Midbrain (tissue), 1 donor: ENCODE results near the gene NRXN3.
"Not testable (repeated sequence)": the region's sequence is repeated elsewhere in the genome, so short reads cannot be mapped to it uniquely, and the experiment has no call there.

Source experiments
- DNase-seq: peaks from one replicate; lab custom pipeline; 2025; lab: John Stamatoyannopoulos, UW

The NRXN3 gene

DNA sequence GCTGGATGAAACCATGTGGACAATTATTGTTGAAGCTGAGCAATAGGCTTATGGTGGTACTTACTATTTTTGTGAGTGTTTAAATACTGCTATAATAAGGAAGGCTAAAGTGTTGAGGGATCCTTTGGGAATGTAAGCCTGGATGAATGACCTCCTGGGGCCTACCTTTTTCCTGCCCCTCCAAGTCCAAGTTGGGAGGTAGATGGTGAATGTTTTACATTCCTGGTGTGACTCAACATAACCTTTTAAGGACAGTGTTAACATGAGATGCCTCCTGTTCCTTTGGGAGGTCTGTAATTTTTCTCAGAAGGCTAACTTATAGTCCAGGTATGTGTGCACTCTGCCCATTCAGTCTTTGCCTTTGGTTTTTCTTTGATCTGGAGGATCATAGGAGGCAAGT is 315.9 kb downstream of the NRXN3 start:
- no peak for DNase-seq

DNA sequence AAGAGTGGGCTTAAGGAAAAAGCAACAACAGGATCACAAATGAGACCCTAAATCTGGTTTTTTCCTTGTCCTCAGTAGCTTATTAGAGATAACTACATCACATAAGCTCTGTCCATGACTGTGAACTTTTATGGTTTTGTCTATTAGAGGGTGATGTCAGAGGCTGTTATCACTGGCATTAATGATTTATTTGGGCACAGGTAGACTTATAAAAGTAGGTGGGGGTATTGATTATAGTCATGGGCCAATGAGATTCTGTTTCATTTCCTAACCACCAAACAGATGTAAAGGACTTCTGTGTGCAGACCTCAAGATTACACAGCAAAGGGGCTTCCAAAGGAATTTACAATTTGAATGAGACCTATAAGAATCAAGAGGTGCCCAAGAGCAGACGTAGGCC is 316.4 kb downstream of the NRXN3 start:
- DNase-seq = no peak

GRCh38 chr14:78487573-78487972 is 317.4 kb downstream of the NRXN3 start:
- not testable (repeated sequence) for DNase-seq

DNA sequence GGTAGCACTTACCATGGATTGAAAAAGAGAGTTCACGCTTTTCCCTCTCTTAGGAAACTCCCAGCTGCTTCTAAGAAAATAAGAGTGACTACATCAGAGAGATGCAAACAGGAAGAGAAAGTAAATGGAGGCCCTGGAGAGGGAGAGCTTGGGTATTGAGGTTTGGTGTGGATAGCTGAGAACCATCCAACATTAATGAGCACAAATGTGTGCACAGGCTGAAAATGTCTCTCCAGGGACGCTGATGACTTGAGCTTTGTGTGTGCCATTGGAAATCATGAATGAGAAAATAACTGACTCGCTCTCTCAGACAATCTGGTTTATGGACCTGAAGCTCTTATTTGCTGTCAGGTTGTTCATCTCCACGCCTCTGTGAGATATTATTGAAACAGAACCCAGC is 318.8 kb downstream of the NRXN3 start:
- no peak for DNase-seq

DNA sequence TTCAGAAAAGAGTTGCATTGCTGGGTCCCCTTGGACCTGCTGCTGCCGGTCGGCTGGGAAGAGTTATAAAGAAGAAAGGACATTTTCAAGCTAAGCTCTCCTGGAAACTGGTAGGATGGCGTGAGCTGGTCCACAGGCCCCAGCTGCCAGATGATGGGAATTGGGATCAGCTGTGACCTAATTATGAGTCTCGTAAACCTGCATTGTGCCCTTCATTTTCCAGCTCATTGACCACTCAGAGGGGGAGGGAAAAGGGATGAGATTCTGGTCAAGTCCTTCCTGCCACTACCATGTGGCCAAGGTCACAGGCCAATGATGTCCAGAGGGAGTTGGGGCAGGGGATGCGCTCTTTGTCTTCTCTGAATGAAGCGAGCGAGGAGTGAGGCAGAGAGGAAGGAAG is 320.9 kb downstream of the NRXN3 start:
- no peak for DNase-seq

GRCh38 chr14:78498062-78498595 is 328.0 kb downstream of the NRXN3 start:
- peak; percentile 27 for DNase-seq

GRCh38 chr14:78501909-78502308 is 331.7 kb downstream of the NRXN3 start:
- DNase-seq = no peak

GRCh38 chr14:78508023-78508422 is 337.9 kb downstream of the NRXN3 start:
- DNase-seq = no peak

DNA sequence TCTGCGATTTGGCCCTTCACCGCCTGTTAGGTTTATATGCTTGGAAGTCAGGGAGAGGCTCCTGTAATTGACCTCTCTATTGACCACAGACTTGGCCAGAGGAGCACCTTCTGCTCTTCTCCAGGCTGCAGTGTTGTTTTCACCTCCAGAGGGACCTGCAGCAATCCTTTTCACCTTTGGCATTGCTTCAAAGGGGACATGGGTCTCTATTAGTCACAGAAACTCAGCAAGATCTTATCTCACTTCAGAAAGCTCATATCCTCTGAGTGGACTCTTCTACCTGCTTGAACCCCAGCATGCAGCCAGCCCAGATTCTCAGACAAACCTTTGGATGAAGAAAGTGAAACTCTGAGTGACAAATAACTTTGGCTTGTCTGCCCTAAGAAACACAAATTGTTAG is 339.3 kb downstream of the NRXN3 start:
- no peak for DNase-seq

GRCh38 chr14:78512021-78512420 is 341.8 kb downstream of the NRXN3 start:
- no peak for DNase-seq

GRCh38 chr14:78519863-78520262 is 349.7 kb downstream of the NRXN3 start:
- no peak for DNase-seq

DNA sequence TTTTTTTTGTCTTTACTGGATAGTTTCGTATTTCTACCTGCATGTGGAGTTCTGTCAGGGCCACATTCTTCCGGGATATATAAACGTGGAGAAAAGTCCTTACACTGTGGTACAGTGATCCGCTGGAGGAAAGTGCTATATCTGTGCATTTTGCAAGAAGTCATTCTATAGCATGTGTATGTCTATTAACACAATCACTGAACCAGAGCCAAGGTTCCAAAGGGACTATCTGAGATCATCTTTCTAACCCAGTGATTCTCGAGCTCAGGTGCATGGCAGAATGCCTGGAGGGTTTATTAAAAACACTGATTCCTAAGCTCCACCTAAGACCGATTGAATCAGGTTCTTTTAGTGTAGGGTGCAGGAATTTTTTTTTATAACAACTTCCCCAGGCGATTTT is 354.0 kb downstream of the NRXN3 start:
- DNase-seq = no peak

DNA sequence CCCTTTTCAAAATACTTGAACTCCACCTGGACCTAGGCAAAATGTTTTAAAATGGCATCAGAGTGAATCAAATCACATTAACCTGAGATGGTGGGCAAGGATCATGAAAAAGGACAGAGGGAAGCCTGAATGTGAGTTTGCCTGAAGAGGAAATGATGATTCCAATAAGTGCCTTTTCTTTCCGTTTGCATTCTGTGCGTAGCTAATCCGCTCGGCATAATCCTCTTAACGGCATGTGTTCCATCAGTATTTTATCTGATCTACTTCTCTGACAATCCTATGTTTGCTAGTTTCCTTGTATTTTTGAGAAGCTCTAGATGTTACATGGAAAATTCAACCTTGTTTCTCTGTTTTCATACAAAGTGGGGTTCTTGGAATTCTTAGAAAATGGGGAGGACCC is 354.6 kb downstream of the NRXN3 start:
- no peak for DNase-seq

DNA sequence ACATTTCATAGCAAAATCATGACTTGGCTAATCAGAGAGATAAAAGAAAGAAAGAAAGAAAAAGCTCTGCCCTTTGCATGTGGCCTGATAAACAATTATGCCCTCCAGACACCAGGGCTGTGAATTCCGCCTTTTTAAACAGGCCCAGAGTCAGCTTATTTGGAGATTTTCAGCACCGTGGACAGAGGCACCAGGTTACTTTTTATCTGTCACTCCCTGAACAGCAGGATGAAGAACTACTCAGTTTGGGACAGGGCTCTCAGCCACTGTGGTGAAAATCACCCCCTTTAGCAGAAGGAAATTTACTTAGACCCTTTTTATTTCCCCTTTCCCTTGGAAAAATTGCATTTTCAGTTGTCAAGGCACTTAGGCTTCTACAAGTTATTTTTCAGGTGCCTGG is 359.9 kb downstream of the NRXN3 start:
- DNase-seq = no peak

DNA sequence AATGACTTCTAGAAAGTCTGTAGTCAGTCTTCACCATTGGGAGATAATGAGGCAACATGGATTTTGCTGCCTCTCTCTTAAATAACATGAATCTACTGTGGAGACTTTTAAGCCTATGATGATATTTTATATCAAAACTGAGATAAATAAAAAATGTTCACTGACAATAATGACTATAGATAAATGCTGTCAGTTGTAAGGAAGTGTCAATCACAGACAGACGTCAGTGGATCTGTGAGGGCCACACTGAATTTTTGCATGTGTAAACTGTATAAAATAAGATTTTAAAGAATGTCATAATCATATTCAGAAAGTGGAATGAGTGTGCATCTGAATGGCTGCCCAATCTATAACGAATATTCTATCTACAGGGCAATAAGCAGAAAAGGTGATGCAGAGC is 364.0 kb downstream of the NRXN3 start:
- no peak for DNase-seq

- no peak for DNase-seq
Observed at GRCh38 chr14:78535041-78535440, 364.9 kb downstream of the NRXN3 start.

DNA sequence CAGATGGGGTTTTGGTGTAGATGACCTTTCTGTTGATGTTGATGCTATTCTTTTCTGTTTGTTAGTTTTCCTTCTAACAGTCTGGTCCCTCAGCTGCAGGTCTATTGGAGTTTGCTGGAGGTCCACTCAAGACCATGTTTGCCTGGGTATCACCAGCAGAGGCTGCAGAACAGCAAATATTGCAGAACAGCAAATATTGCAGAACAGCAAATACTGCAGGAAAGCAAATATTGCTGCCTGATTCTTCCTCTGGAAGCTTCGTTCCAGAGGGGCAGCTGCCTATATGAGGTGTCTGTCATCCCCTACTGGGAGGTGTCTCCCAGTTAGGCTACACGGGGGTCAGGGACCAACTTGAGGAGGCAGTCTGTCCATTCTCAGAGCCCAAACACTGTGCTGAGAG is 371.6 kb downstream of the NRXN3 start:
- not testable (repeated sequence) for DNase-seq

- DNase-seq = no peak
Observed at GRCh38 chr14:78543433-78543832, 373.3 kb downstream of the NRXN3 start.

GRCh38 chr14:78561074-78561473 is 390.9 kb downstream of the NRXN3 start:
- no peak for DNase-seq

DNA sequence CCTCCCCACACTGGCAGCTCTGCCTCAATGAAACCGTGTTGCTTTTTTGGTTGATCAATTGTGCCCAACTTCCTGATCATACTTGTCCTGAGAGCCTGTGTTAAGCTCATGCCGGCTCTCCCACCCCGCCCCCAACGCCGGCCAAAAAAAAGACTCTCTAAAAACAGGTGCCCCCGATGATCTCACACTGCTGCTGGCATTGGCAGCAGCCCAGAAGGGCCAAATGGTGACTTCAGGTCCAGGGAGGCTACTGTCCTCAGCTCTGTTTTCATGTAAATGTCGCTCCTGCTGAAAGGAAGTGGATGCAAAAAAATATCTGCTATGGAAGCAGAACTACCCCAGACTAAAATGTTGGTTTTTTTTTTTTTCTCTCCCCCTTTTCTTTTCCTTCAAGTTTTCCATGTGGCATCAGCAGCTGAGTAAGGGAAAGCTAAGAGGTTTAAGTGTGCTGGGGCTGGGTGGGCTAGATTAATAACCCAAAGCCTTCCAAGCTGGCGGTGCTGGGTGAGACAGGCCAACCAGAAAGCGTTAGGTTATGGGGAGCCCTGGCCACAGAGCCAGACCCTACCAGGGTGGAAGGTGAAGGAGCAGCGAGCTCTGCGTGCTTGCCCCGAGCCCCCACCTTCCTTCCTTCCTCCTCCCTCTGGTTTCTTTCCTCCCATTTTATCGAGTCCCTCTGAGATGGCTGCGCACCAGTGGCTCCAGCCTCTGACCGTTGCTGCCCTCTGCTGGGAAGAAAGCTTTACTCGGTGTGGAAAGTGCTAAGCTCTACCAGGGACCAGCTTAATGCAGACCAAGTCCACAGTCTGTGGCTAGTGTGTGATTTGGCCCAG is 396.1 kb downstream of the NRXN3 start:
- DNase-seq = peak; percentile 94

- DNase-seq = no peak
Observed at GRCh38 chr14:78566859-78567172, 396.6 kb downstream of the NRXN3 start.

DNA sequence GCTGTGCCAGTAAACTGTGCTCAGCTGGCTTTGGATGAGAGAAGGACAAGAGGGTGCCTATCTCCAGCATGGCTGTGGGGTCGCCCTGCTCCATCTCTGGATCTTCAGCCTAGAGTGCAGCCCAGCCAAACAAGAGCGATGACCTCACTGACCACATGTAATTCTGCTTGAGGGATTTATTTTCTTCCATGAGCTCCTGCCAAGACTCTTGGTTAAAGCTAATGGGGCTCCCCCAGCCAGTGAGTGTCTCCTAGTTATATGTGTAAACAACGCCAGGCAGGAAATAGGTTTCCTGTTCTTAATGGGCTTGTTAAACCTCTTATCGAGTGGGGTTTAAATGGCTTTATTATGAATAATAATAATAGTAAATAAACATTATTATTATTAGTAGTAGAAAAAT is 397.2 kb downstream of the NRXN3 start:
- no peak for DNase-seq

GRCh38 chr14:78573736-78574135 is 403.6 kb downstream of the NRXN3 start:
- DNase-seq = not testable (repeated sequence)
